ENCODE data around the gene ANAPC13. TPM values are rescaled to one million over a fixed set of nuclear protein-coding genes. Genes with fewer than 3 reads are reported as not detected.

ANAPC13 gene
- total RNA-seq, 1 donor from 2014 or later, result 70.0 TPM

DNA sequence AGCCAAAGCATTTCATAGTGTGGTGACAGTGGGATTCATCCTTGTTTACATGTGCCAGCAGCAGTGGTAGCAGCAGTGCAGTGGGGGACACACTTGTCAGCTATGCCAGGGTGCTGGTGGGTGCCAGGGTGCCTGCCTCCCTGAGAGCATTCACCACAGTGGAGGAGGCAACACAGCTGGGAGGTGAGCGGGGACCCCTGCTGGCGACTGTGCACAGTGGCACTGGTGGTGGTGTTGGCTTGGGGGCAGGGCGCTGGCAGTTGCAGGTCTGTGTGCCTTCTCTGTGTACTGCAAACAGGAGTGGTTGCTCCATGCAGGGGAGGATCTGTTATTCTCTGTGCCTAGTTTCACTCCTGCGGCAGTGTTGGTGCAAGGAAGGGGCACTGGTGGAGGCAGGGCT, 41.3 kb upstream of the ANAPC13 start:
- Mint-ChIP-seq H3K4me3 (ENCODE audit: unreplicated experiment) (no peak overlapping the region), H3K36me3 (ENCODE audit: unreplicated experiment) (peaks cover 40% of the 10 kb centered on the region), H3K4me1 (ENCODE audit: low read depth, unreplicated experiment) (no peaks in the 10 kb centered on the region), H3K27me3 (ENCODE audit: unreplicated experiment) (no peaks in the 10 kb centered on the region), H3K27ac (ENCODE audit: unreplicated experiment) (no peak overlapping the region), H3K9me3 (ENCODE audit: unreplicated experiment) (peaks cover 21% of the 10 kb centered on the region)
- peak; percentile 48 for DNase-seq
- TF ChIP-seq, protein P1, sequence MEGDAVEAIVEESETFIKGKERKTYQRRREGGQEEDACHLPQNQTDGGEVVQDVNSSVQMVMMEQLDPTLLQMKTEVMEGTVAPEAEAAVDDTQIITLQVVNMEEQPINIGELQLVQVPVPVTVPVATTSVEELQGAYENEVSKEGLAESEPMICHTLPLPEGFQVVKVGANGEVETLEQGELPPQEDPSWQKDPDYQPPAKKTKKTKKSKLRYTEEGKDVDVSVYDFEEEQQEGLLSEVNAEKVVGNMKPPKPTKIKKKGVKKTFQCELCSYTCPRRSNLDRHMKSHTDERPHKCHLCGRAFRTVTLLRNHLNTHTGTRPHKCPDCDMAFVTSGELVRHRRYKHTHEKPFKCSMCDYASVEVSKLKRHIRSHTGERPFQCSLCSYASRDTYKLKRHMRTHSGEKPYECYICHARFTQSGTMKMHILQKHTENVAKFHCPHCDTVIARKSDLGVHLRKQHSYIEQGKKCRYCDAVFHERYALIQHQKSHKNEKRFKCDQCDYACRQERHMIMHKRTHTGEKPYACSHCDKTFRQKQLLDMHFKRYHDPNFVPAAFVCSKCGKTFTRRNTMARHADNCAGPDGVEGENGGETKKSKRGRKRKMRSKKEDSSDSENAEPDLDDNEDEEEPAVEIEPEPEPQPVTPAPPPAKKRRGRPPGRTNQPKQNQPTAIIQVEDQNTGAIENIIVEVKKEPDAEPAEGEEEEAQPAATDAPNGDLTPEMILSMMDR (IDR thresholded peaks at IDR 0.05; ENCODE audit: partially characterized antibody, unreplicated experiment), result no peak

GRCh38 chr3:134526319-134526718, 40.5 kb upstream of the ANAPC13 start:
- H3K4me1 Mint-ChIP-seq (ENCODE audit: low read depth, unreplicated experiment), result no peaks in the 10 kb centered on the region
- no peak for DNase-seq
- H3K4me3 Mint-ChIP-seq (ENCODE audit: unreplicated experiment), result no peak overlapping the region
- TF ChIP-seq, protein P1 (IDR thresholded peaks at IDR 0.05; ENCODE audit: partially characterized antibody, unreplicated experiment), result no peak
- no peak overlapping the region for H3K27ac Mint-ChIP-seq (ENCODE audit: unreplicated experiment)
- H3K27me3 Mint-ChIP-seq (ENCODE audit: unreplicated experiment), result no peaks in the 10 kb centered on the region
- H3K9me3 Mint-ChIP-seq (ENCODE audit: unreplicated experiment), result peaks cover 21% of the 10 kb centered on the region
- H3K36me3 Mint-ChIP-seq (ENCODE audit: unreplicated experiment), result peaks cover 40% of the 10 kb centered on the region

DNA sequence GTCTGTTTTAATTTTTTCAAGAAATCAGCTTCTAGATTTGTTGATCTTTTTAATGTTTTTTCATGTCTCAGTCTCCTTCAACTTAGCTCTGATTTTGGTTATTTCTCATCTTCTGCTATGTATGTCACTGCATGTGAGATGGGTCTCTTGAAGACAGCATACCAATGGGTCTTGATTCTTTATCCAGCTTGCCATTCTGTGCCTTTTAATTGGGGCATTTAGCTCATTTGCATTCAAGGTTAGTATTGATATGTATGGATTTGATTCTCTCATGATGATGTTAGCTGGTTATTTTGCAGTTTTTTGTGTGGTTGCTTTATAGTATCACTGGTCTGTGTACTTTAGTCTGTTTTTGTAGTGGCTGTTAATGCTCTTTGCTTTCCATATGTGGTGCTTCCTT, 39.5 kb upstream of the ANAPC13 start:
- Mint-ChIP-seq H3K36me3 (ENCODE audit: unreplicated experiment) (peaks cover 45% of the 10 kb centered on the region), H3K4me3 (ENCODE audit: unreplicated experiment) (no peak overlapping the region), H3K9me3 (ENCODE audit: unreplicated experiment) (peaks cover 21% of the 10 kb centered on the region), H3K27ac (ENCODE audit: unreplicated experiment) (no peak overlapping the region), H3K27me3 (ENCODE audit: unreplicated experiment) (no peaks in the 10 kb centered on the region), H3K4me1 (ENCODE audit: low read depth, unreplicated experiment) (no peaks in the 10 kb centered on the region)
- TF ChIP-seq, protein P1 (IDR thresholded peaks at IDR 0.05; ENCODE audit: partially characterized antibody, unreplicated experiment), result no peak
- no peak for DNase-seq

- peaks cover 19% of the 10 kb centered on the region for H3K9me3 Mint-ChIP-seq (ENCODE audit: unreplicated experiment)
Observed at GRCh38 chr3:134522541-134522940, 36.8 kb upstream of the ANAPC13 start.

GRCh38 chr3:134517791-134518190, 32.0 kb upstream of the ANAPC13 start:
- Mint-ChIP-seq H3K27ac (ENCODE audit: unreplicated experiment) (peak overlapping the region; percentile 17), H3K27me3 (ENCODE audit: unreplicated experiment) (peaks cover 2% of the 10 kb centered on the region), H3K4me1 (ENCODE audit: low read depth, unreplicated experiment) (peaks cover 29% of the 10 kb centered on the region), H3K4me3 (ENCODE audit: unreplicated experiment) (peak overlapping the region; percentile 20), H3K36me3 (ENCODE audit: unreplicated experiment) (peaks cover 13% of the 10 kb centered on the region), H3K9me3 (ENCODE audit: unreplicated experiment) (peaks cover 4% of the 10 kb centered on the region)
- TF ChIP-seq, protein P1 (IDR thresholded peaks at IDR 0.05; ENCODE audit: partially characterized antibody, unreplicated experiment), result no peak
- DNase-seq, result no peak

More at GRCh38 chr3:134522541-134522940, 36.8 kb upstream of the ANAPC13 start:
- TF ChIP-seq, protein P1 (IDR thresholded peaks at IDR 0.05; ENCODE audit: partially characterized antibody, unreplicated experiment), result no peak
- Mint-ChIP-seq H3K27me3 (ENCODE audit: unreplicated experiment) (no peaks in the 10 kb centered on the region), H3K27ac (ENCODE audit: unreplicated experiment) (no peak overlapping the region), H3K36me3 (ENCODE audit: unreplicated experiment) (peaks cover 49% of the 10 kb centered on the region), H3K4me3 (ENCODE audit: unreplicated experiment) (no peak overlapping the region), H3K4me1 (ENCODE audit: low read depth, unreplicated experiment) (peaks cover 5% of the 10 kb centered on the region)
- DNase-seq, result no peak

Data from glutamatergic neuron (in vitro differentiated cells).